ENCODE measurements around the gene TADA3. TPM values are rescaled to one million over a fixed set of nuclear protein-coding genes. Genes with fewer than 3 reads are reported as not detected.

Gene TADA3
- total and polyA plus RNA-seq, 12 donors, result 38.5 to 59.6 (median 43.5) TPM

DNA sequence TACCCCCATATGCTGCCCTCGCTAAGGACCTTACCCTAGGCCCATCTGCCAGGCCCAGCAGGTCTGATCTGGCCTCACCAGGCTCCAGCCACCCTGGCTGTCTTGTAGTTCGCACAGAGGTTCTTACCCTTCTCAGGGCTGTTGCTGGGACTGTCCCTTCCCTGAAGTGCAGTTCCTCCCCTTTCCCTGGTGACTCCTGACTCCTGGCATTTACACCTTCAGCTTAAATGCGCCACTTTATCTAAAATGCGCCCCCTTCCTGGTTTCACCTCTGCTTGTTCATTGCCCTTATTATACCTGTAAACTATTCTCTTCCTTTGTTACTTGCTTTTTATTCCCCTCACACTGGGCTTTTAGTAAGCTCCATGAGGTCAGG lies 17.0 kb upstream of the TADA3 start:
- Histone ChIP-seq H3K9me3 (no peaks in the 10 kb centered on the region), H3K36me3 (peaks cover 0 to 71% (median 23%) of the 10 kb centered on the region in 9 donors), H3K4me3 (peak overlapping the region in 9 of 10 donors; percentile 64 to 92 (median 78)), H3K4me1 (peaks cover 4 to 21% (median 18%) of the 10 kb centered on the region in 9 donors), H3K27ac (peak overlapping the region in 9 of 10 donors; percentile 92 to 99 (median 96)), H3K27me3 (no peaks in the 10 kb centered on the region)
- TF ChIP-seq, protein P1, sequence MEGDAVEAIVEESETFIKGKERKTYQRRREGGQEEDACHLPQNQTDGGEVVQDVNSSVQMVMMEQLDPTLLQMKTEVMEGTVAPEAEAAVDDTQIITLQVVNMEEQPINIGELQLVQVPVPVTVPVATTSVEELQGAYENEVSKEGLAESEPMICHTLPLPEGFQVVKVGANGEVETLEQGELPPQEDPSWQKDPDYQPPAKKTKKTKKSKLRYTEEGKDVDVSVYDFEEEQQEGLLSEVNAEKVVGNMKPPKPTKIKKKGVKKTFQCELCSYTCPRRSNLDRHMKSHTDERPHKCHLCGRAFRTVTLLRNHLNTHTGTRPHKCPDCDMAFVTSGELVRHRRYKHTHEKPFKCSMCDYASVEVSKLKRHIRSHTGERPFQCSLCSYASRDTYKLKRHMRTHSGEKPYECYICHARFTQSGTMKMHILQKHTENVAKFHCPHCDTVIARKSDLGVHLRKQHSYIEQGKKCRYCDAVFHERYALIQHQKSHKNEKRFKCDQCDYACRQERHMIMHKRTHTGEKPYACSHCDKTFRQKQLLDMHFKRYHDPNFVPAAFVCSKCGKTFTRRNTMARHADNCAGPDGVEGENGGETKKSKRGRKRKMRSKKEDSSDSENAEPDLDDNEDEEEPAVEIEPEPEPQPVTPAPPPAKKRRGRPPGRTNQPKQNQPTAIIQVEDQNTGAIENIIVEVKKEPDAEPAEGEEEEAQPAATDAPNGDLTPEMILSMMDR (IDR thresholded peaks at IDR 0.05), result no peak
- intact Hi-C loops (cut with DNase I), result no loop called here
- ATAC-seq (peak in 1 of 8 donors; percentile 4), DNase-seq (no peak)
- WGBS, 2 donors, result 87 to 96% methylated on average over 4 of the region's 4 CpGs

DNA sequence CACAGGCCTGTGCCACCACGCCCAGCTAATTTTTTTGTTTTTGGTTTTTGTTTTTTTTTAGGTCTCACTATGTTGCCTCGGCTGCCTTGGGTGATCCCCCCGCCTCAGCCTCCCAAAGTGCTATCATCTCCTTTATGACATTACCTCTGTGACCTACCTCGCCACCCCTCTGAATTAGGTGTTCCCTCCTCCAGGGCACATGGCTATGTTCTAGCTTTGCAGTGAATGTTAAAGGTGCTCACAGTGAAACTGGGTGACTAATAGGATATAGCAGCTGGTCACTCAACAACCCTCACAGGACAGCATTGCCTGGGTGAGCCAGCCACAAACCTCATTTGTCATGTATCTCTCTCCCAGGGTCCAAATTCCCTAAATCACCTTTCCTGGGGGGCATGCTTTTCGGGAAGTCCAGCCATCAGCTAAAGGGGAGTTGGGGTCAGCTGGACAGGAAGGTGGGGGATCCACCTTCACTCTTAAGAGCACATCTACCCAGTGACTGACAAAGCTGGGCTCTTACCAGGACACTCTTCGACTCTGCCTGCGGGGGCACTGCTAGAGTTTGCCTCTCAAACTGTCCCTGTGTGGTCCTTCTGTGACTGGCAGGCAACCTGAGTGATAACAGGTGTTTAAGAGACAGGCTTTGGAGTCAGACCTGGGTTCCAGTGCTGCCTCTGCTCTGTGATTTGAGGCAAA lies 16.2 kb upstream of the TADA3 start:
- Histone ChIP-seq H3K4me1 (peaks cover 6 to 24% (median 18%) of the 10 kb centered on the region in 9 donors), H3K27me3 (no peaks in the 10 kb centered on the region), H3K36me3 (peaks cover 0 to 71% (median 30%) of the 10 kb centered on the region in 9 donors), H3K9me3 (no peaks in the 10 kb centered on the region), H3K4me3 (no peak overlapping the region), H3K27ac (peak overlapping the region in 8 of 10 donors; percentile 92 to 99 (median 96))
- no peak for DNase-seq
- intact Hi-C loops (cut with DNase I), result no loop called here
- TF ChIP-seq, protein P1 (IDR thresholded peaks at IDR 0.05), result peak in 1 of 9 donors; percentile 13
- ATAC-seq, result peak in 2 of 8 donors; percentile 15 to 25
- 63 to 80% methylated on average over 7 of the region's 7 CpGs for WGBS, 2 donors

DNA sequence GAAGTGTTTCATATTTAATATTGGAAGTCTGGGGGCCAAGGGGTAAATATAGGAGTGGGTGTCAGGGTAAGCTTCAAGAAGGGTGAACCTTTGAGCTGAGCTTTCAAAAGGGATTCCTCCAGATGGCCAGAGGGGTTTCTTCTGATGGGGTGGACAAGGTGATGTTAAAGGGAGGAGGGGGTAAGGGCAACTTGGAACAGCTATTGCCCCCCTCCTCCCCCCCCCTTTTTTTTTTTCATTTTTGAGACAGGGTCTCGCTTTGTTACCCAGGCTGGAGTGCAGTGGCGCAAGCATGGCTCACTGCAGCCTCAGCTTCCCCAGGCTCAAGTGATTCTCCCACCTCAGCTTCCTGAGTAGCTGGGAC lies 15.7 kb upstream of the TADA3 start:
- no peaks in the 10 kb centered on the region for H3K27me3 ChIP-seq
- 94 to 97% methylated on average over 2 of the region's 2 CpGs for WGBS, 2 donors
- TF ChIP-seq, protein P1 (IDR thresholded peaks at IDR 0.05), result no peak
- no peaks in the 10 kb centered on the region for H3K9me3 ChIP-seq
- peaks cover 7 to 28% (median 18%) of the 10 kb centered on the region in 9 donors for H3K4me1 ChIP-seq
- intact Hi-C loops (cut with DNase I), result no loop called here
- H3K27ac ChIP-seq, result peak overlapping the region in 2 of 10 donors; percentile 96 to 98
- DNase-seq (no peak), ATAC-seq (no peak)
- H3K4me3 ChIP-seq, result no peak overlapping the region
- peaks cover 0 to 71% (median 32%) of the 10 kb centered on the region in 9 donors for H3K36me3 ChIP-seq

DNA sequence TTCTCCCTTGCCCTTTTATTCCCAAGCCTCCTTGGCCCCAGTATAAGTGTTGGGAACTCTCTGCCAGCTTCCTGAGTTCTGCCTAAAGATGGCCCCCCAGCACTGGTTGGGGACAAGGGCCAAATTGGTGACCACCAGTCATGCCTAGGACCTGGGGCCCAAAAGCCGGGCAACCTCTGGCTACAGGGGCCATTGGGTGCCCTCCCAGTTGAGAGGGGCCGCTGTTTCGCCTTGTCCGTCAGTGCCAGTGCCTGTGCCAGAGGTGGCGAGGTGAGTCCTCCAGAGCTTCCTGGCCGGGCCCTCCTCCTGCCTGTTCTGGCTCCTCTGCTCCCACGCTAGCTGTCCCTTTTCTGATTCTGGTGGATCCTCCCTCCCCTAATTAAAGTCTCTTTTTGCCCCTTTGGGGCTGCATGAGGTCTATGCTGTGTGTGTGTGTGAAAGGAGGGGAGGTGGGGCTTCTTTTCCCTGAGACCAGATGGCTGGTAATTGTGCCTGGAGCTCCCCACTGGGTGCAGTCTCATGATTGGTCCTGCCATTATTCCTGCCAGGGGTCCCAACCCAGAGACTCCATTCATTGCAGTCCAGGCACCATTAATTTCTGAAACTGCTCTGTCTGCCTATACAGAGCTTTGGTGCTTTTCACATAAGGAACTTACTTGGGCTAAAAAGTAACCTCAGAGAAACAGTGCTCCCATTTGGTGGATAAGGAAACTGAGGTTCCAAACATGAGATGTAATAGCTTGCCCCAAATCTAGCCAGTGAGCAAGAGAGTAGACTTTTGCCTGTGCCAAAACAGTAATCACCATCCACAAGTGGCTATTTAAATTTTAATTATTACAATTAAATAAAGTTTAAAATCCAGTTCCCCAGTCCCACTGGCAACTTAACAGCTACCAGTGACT lies 14.7 kb upstream of the TADA3 start:
- no peaks in the 10 kb centered on the region for H3K27me3 ChIP-seq
- no peaks in the 10 kb centered on the region for H3K9me3 ChIP-seq
- DNase-seq, result no peak
- ATAC-seq, result no peak
- 90 to 91% methylated on average over 7 of the region's 7 CpGs for WGBS, 2 donors
- H3K4me3 ChIP-seq, result no peak overlapping the region
- TF ChIP-seq, protein P1 (IDR thresholded peaks at IDR 0.05), result no peak
- H3K27ac ChIP-seq, result no peak overlapping the region
- H3K4me1 ChIP-seq, result peaks cover 7 to 31% (median 18%) of the 10 kb centered on the region in 9 donors
- peaks cover 0 to 71% (median 37%) of the 10 kb centered on the region in 9 donors for H3K36me3 ChIP-seq
- intact Hi-C loops (cut with DNase I), result no loop called here
